HEK293T (cell line): ENCODE measurements around the gene ARRB1.

ENCODE experiments used
- BHLHE40 ChIP-seq: fragments of 450-650 bp; IDR thresholded peaks from 2 replicates; pipeline ENCODE4 v1.6.1; 2016; ENCODE audit warnings: mild to moderate bottlenecking, moderate library complexity, borderline replicate concordance
- SP1 ChIP-seq: fragments of 450-650 bp; IDR thresholded peaks from 2 replicates; pipeline ENCODE4 v1.6.1; 2017

DNA sequence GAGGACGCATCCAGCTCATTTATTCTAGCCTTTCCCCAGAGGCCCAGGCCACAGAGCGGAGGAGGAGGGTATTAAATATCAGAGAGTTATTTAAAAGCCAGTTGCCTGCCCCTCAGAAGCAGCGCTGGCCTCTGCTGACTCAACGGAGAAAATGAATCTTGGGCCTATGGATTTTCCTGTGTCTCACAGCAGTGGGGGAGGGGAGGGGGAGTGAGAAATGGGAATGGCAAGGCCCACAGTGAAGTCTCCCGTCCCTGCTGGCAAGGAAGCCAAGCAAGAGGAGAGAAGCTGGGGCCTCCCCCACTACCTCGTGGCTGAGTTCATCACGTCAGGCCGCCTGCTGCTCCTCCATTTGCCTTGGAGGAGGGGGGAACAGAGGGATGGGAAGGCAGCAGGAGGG is 115.4 kb downstream of the ARRB1 start:
- no peak for TF ChIP-seq BHLHE40
- TF ChIP-seq SP1, result no peak
